Ovary (tissue), 9 donors: Measurements from ENCODE around the gene FOXL2. TPM values are rescaled to one million over a fixed set of nuclear protein-coding genes. Genes with fewer than 3 reads are reported as not detected.
A peak's percentile ranks its signal among the peaks of the same experiment; 100 is the strongest.

Experiments used
- DNase-seq, 5 donors: peaks; one replicate each; pipeline ENCODE4 v3.0.0-alpha.2; 2019 to 2020
- H3K27ac ChIP-seq, 2 donors: fragments of 200-600 bp; one replicate each; pipeline versions ENCODE4 v1.5.1 to v1.8.0; 2019 to 2022
- H3K27me3 ChIP-seq: fragments of 200-600 bp; one replicate; pipeline ENCODE4 v1.8.0; 2022
- H3K36me3 ChIP-seq: fragments of 200-600 bp; sonication (generic); one replicate; pipeline ENCODE4 v1.5.1; 2019
- H3K4me1 ChIP-seq: one replicate; pipeline ENCODE4 v1.8.1; 2013; ENCODE audit warnings: mild to moderate bottlenecking, moderate library complexity; ENCODE audit not compliant: insufficient read depth
- H3K4me3 ChIP-seq: fragments of 200-600 bp; sonication (generic); one replicate; pipeline ENCODE4 v1.5.1; 2017
- H3K9me3 ChIP-seq, 2 donors: fragments of 200-600 bp in 1 of 2; sonication (generic) in 1 of 2; one replicate each; pipeline versions ENCODE4 v1.5.1 to v1.8.1; 2013 to 2019; ENCODE audit warnings: mild to moderate bottlenecking in 1 of 2, moderate library complexity in 1 of 2
- CTCF ChIP-seq, 3 donors: fragments of 450-650 bp in 2 of 3; fragments of 200-600 bp in 1 of 3; IDR thresholded peaks; one replicate each; pipeline versions ENCODE4 v1.5.1 to v1.8.0; 2016 to 2022; ENCODE audit warnings: antibody characterized with exemption in 3 of 3, mild to moderate bottlenecking in 1 of 3
- EP300 ChIP-seq: sonication (generic); formaldehyde crosslinking; IDR thresholded peaks from one replicate; pipeline ENCODE4 v1.6.1; 2017; ENCODE audit warnings: antibody characterized with exemption
- POLR2A ChIP-seq: fragments of 450-650 bp; IDR thresholded peaks from one replicate; pipeline ENCODE4 v1.6.1; 2017; ENCODE audit warnings: antibody characterized with exemption, mild to moderate bottlenecking, moderate library complexity
- WGBS, 3 donors: extraction: QIAGEN DNeasy Blood & Tissue Kit in 1 of 3; methylation state at CpG; one replicate each; pipeline versions ENCODE4 v1.1.5 to v1.1.7; 2013 to 2017; 5-methylcytosine and 5-hydroxymethylcytosine counted together
- intact Hi-C, 4 donors: fragments of 100-400 bp; cut with DNase I; formaldehyde crosslinking; loops; one replicate each; pipeline versions ENCODE4 v1.11.0 to v1.15.1; 2022 to 2023
- polyA plus RNA-seq, 2 donors: library from polyadenylated mRNA; stranded (reverse); fragments of 200-250 nt in 1 of 2; fragments of 350-450 nt in 1 of 2; fragmentation: Illumina TruSeq in 1 of 2; extraction: RNeasy Lipid Tissue Mini Kit (QIAGEN cat#74804) in 1 of 2; gene quantifications; one replicate each; pipeline ENCODE4 v1.2.3, GENCODE V29; 2013 to 2014
- total RNA-seq, 7 donors: library from RNA; depleted of rRNA in 2 of 7; stranded (reverse); fragments of >200 nt in 2 of 7; fragmentation: NEBNext Ultra II Directional in 3 of 7; extraction: Animal tissue kit (Norgen Biotek cat#: 25700) in 3 of 7; gene quantifications; one replicate each; pipeline versions ENCODE4 v1.1.0 to v1.2.4, GENCODE V29; 2016 to 2023
- donor health status: DM: no; HTN: no; CAD: no; lungs with moderate emphysema.
- donor health status: DM: no; HTN: no; CAD: no.
- donor health status: Bipolar disorder and iron deficiency.
- donor health status: DM: yes; HTN: yes; CAD: no.
- donor health status: DM: no; HTN: no; CAD: no.
- donor health status: DM: yes; HTN: yes; CAD: no.

The FOXL2 gene
- total and polyA plus RNA-seq, 9 donors: 22.7 to 184 (median 88.8) TPM

- Histone ChIP-seq H3K9me3 (no peaks in the 10 kb centered on the region), H3K36me3 (no peaks in the 10 kb centered on the region), H3K27me3 (no peaks in the 10 kb centered on the region), H3K4me1 (peaks cover 13% of the 10 kb centered on the region), H3K4me3 (peak overlapping the region; percentile 75), H3K27ac (peak overlapping the region; percentile 36 to 100)
- peak in 4 of 5 donors; percentile 50 to 60 (median 52) for DNase-seq
- intact Hi-C loops: loop anchor here in 3 of 4 donors (5.0 to 10.0 kb wide), 4 partner anchors 169 to 382 kb away; no protein-coding TSS in a partner anchor
- 5 to 24% (median 11%) methylated on average over 25 of the region's 25 CpGs for WGBS, 3 donors
- no peak for TF ChIP-seq POLR2A
- TF ChIP-seq CTCF (IDR thresholded peaks at IDR 0.05): no peak
- TF ChIP-seq EP300: no peak
Measured at GRCh38 chr3:138942861-138943623, 3.9 kb downstream of the FOXL2 start.

GRCh38 chr3:138942271-138942670 is 4.7 kb downstream of the FOXL2 start:
- TF ChIP-seq POLR2A (no peak), EP300 (no peak), CTCF (IDR thresholded peaks at IDR 0.05) (no peak)
- Histone ChIP-seq H3K4me1 (peaks cover 18% of the 10 kb centered on the region), H3K4me3 (no peak overlapping the region), H3K27me3 (no peaks in the 10 kb centered on the region), H3K9me3 (no peaks in the 10 kb centered on the region), H3K27ac (peak overlapping the region in 1 of 2 donors; percentile 100), H3K36me3 (no peaks in the 10 kb centered on the region)
- 10 to 44% (median 20%) methylated on average over 4 of the region's 4 CpGs for WGBS, 3 donors
- intact Hi-C loops: loop anchor here in 3 of 4 donors (5.0 to 10.0 kb wide), 4 partner anchors 170 to 383 kb away; no protein-coding TSS in a partner anchor
- peak in 1 of 5 donors; percentile 16 for DNase-seq

- 18 to 52% (median 23%) methylated on average over 7 of the region's 7 CpGs for WGBS, 3 donors
- peak; percentile 79 to 89 (median 84) for DNase-seq
- H3K27me3 ChIP-seq: no peaks in the 10 kb centered on the region
Measured at GRCh38 chr3:138941259-138941885, 5.6 kb downstream of the FOXL2 start.

More at GRCh38 chr3:138941259-138941885, 5.6 kb downstream of the FOXL2 start:
- intact Hi-C loops: loop anchor here in 3 of 4 donors (5.0 to 10.0 kb wide), 4 partner anchors 171 to 383 kb away; no protein-coding TSS in a partner anchor
- Histone ChIP-seq H3K4me3 (no peak overlapping the region), H3K9me3 (no peaks in the 10 kb centered on the region), H3K27ac (peak overlapping the region; percentile 27 to 100), H3K4me1 (peaks cover 18% of the 10 kb centered on the region), H3K36me3 (no peaks in the 10 kb centered on the region)
- TF ChIP-seq CTCF (IDR thresholded peaks at IDR 0.05) (peak; percentile 51 to 72 (median 56)), POLR2A (no peak)
